Neural progenitor cell (in vitro differentiated cells): Measurements from ENCODE around the gene TMEM52. TPM values are rescaled to one million over a fixed set of nuclear protein-coding genes. Genes with fewer than 3 reads are reported as not detected.

Experiments used
- DNase-seq: peaks from one replicate; pipeline ENCODE4 v3.0.0-alpha.2; 2016; ENCODE audit warnings: low spot score
- H2AFZ ChIP-seq: fragments of 200-600 bp; sonication (generic); replicated peaks from 2 replicates; pipeline ENCODE4 v1.6.1; 2016; ENCODE audit warnings: antibody characterized with exemption
- H3F3A ChIP-seq: fragments of 200-600 bp; sonication (generic); 2 replicates; pipeline ENCODE4 v1.6.1; 2016; ENCODE audit warnings: antibody characterized with exemption, low read depth
- H3K27ac ChIP-seq: fragments of 200-600 bp; sonication (generic); 2 replicates; pipeline ENCODE4 v1.5.1; 2016; ENCODE audit warnings: mild to moderate bottlenecking
- H3K27me3 ChIP-seq: fragments of 200-600 bp; sonication (generic); 2 replicates; pipeline ENCODE4 v1.6.1; 2016; ENCODE audit warnings: mild to moderate bottlenecking, moderate library complexity
- H3K36me3 ChIP-seq: fragments of 200-600 bp; sonication (generic); 2 replicates; pipeline ENCODE4 v1.5.1; 2016
- H3K4me1 ChIP-seq: fragments of 200-600 bp; sonication (generic); 2 replicates; pipeline ENCODE4 v1.6.1; 2016; ENCODE audit warnings: mixed run types
- H3K4me2 ChIP-seq: fragments of 200-600 bp; sonication (generic); 2 replicates; pipeline ENCODE4 v1.6.1; 2016
- H3K4me3 ChIP-seq: fragments of 200-600 bp; sonication (generic); 2 replicates; pipeline ENCODE4 v1.5.1; 2016
- H3K79me2 ChIP-seq: fragments of 200-600 bp; sonication (generic); 2 replicates; pipeline ENCODE4 v1.6.1; 2016; ENCODE audit warnings: low read depth
- H3K9ac ChIP-seq: fragments of 200-600 bp; sonication (generic); 2 replicates; pipeline ENCODE4 v1.6.1; 2016
- H3K9me3 ChIP-seq: fragments of 200-600 bp; sonication (generic); 2 replicates; pipeline ENCODE4 v1.5.1; 2016; ENCODE audit warnings: low read depth
- H4K20me1 ChIP-seq: fragments of 200-600 bp; sonication (generic); 2 replicates; pipeline ENCODE4 v1.6.1; 2016; ENCODE audit warnings: low read depth
- H3K27ac Mint-ChIP-seq: 3 replicates; pipeline ENCODE4 v1.8.0; 2021; ENCODE audit warnings: mixed read lengths
- H3K27me3 Mint-ChIP-seq: 2 replicates; pipeline ENCODE4 v1.8.0; 2022; ENCODE audit warnings: low read depth, mild to moderate bottlenecking, inconsistent platforms, moderate library complexity, mixed read lengths; ENCODE audit not compliant: insufficient read depth
- H3K36me3 Mint-ChIP-seq: 3 replicates; pipeline ENCODE4 v1.8.0; 2021; ENCODE audit warnings: mixed read lengths
- H3K4me1 Mint-ChIP-seq: 3 replicates; pipeline ENCODE4 v1.8.0; 2021; ENCODE audit warnings: mixed read lengths
- H3K4me3 Mint-ChIP-seq: 3 replicates; pipeline ENCODE4 v1.8.0; 2021; ENCODE audit warnings: mild to moderate bottlenecking, moderate library complexity, mixed read lengths
- H3K9me3 Mint-ChIP-seq: 3 replicates; pipeline ENCODE4 v1.8.0; 2020; ENCODE audit warnings: mixed read lengths
- CTCF ChIP-seq: fragments of 200-600 bp; sonication (generic); IDR thresholded peaks from 2 replicates; pipeline ENCODE4 v1.5.1; 2017; ENCODE audit warnings: antibody characterized with exemption, mild to moderate bottlenecking
- EZH2 ChIP-seq: fragments of 200-600 bp; sonication (generic); IDR thresholded peaks from 2 replicates; pipeline ENCODE4 v1.6.1; 2017; ENCODE audit warnings: antibody characterized with exemption, mild to moderate bottlenecking, moderate library complexity
- EZH2phosphoT487 ChIP-seq: fragments of 200-600 bp; sonication (generic); IDR thresholded peaks from 2 replicates; pipeline ENCODE4 v1.6.1; 2017; ENCODE audit warnings: antibody characterized with exemption
- total RNA-seq: library from RNA; depleted of rRNA; stranded (reverse); fragments of >200 nt; gene quantifications from 2 replicates; pipeline ENCODE4 v1.2.3, GENCODE V29; 2015; ENCODE audit warnings: low replicate concordance

Gene TMEM52
- total RNA-seq, 1 donor from 2014 or later, result 2.9 TPM

DNA sequence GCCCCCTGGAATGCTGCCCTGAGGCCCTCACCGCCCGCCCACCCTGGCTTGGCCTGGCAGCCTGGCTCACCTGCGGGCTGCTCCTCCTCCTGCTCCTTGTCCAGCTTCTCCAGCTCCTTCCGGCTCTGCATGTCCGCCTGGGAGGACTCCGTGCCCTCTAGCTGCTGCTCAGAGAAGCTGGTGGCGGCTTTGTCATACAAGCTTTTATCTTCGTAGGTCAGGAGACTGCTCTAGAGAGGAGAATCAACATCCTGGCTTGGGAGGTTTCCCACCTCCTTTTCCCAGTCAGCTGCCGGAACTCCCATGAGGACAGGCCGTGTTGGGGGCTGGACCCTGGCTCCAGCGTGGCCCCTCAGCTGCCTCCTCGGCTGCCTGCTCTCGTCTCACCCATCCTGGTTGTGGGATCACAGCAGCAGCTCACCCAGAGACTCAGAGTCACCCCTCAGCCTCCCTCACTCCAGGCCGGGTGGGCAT is 36.6 kb upstream of the TMEM52 start:
- no peak overlapping the region for H3K9ac ChIP-seq
- Mint-ChIP-seq H3K4me3 (no peak overlapping the region), H3K27me3 (peaks cover 11% of the 10 kb centered on the region), H3K27ac (no peak overlapping the region), H3K36me3 (no peaks in the 10 kb centered on the region), H3K4me1 (peaks cover 12% of the 10 kb centered on the region), H3K9me3 (no peaks in the 10 kb centered on the region)
- no peak for TF ChIP-seq CTCF
- TF ChIP-seq EZH2phosphoT487, result no peak
- no peak for TF ChIP-seq EZH2
- H3F3A ChIP-seq, result no peaks in the 10 kb centered on the region
- H3K4me2 ChIP-seq, result no peak overlapping the region
- no peak for DNase-seq
- no peaks in the 10 kb centered on the region for H3K36me3 ChIP-seq
- H3K79me2 ChIP-seq, result no peaks in the 10 kb centered on the region
- H3K27me3 ChIP-seq, result no peaks in the 10 kb centered on the region
- no peak overlapping the region for H3K4me3 ChIP-seq
- H2AFZ ChIP-seq, result no peak overlapping the region
- H3K4me1 ChIP-seq, result no peaks in the 10 kb centered on the region
- H4K20me1 ChIP-seq, result no peaks in the 10 kb centered on the region
- no peak overlapping the region for H3K27ac ChIP-seq
- no peaks in the 10 kb centered on the region for H3K9me3 ChIP-seq

DNA sequence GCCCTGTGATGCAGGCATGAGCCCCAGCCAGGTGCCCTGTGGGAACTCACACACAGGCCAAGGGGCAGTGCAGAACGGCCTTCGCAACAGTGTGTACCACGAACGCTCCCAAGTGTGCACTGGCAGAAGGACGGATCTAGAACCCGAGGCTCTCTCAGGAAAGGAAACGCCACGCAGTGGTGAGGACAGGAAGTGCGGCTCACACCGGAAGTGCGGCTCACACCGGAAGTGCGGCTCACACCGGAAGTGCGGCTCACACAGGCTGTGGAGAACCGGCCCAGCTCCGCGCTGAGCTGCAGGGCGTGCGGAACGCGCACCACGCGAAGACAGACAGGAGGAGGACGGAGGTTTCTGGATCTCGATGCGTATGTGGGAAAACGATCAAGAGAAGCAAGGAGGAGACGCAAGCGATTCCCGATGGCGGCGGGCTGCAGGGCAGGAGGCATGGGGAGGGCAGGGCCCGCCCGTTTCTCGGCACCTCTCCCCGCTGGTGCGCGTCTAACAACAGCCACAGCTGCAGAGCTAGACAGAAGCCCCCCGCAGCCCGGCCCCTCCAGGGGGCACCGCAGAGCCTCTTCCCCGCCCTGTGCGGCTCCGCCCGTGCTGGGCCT is 35.9 kb upstream of the TMEM52 start:
- Mint-ChIP-seq H3K27ac (peak overlapping the region; percentile 82), H3K4me3 (no peak overlapping the region), H3K27me3 (peaks cover 10% of the 10 kb centered on the region), H3K4me1 (peaks cover 12% of the 10 kb centered on the region), H3K9me3 (no peaks in the 10 kb centered on the region), H3K36me3 (no peaks in the 10 kb centered on the region)
- Histone ChIP-seq H3K79me2 (no peaks in the 10 kb centered on the region), H3F3A (no peaks in the 10 kb centered on the region), H3K9ac (no peak overlapping the region), H3K27ac (no peak overlapping the region), H4K20me1 (no peaks in the 10 kb centered on the region), H3K4me3 (no peak overlapping the region), H3K4me2 (no peak overlapping the region), H3K27me3 (no peaks in the 10 kb centered on the region), H3K4me1 (no peaks in the 10 kb centered on the region), H2AFZ (no peak overlapping the region), H3K36me3 (no peaks in the 10 kb centered on the region), H3K9me3 (no peaks in the 10 kb centered on the region)
- peak; percentile 29 for TF ChIP-seq CTCF
- no peak for TF ChIP-seq EZH2
- no peak for TF ChIP-seq EZH2phosphoT487
- no peak for DNase-seq

- DNase-seq, result no peak
- H3K4me2 ChIP-seq, result no peak overlapping the region
- H3K79me2 ChIP-seq, result no peaks in the 10 kb centered on the region
- TF ChIP-seq EZH2phosphoT487, result no peak
- TF ChIP-seq CTCF, result no peak
- no peak for TF ChIP-seq EZH2
- H3K4me1 Mint-ChIP-seq, result peaks cover 9% of the 10 kb centered on the region
- H3K27me3 Mint-ChIP-seq, result peaks cover 15% of the 10 kb centered on the region
- no peaks in the 10 kb centered on the region for H3F3A ChIP-seq
- H2AFZ ChIP-seq, result no peak overlapping the region
- H3K27me3 ChIP-seq, result no peaks in the 10 kb centered on the region
- H3K4me1 ChIP-seq, result no peaks in the 10 kb centered on the region
- no peaks in the 10 kb centered on the region for H3K36me3 ChIP-seq
- H3K9me3 ChIP-seq, result no peaks in the 10 kb centered on the region
- no peak overlapping the region for H3K27ac ChIP-seq
- no peak overlapping the region for H3K4me3 ChIP-seq
- no peaks in the 10 kb centered on the region for H4K20me1 ChIP-seq
- H3K9me3 Mint-ChIP-seq, result no peaks in the 10 kb centered on the region
- no peak overlapping the region for H3K4me3 Mint-ChIP-seq
- no peak overlapping the region for H3K27ac Mint-ChIP-seq
- no peak overlapping the region for H3K9ac ChIP-seq
- H3K36me3 Mint-ChIP-seq, result no peaks in the 10 kb centered on the region
Measured at GRCh38 chr1:1954015-1954414, 34.9 kb upstream of the TMEM52 start.
